Measurements from ENCODE around the gene CORO2A.

GRCh38 chr9:98105006-98105405, 87.4 kb downstream of the CORO2A start:
- TF ChIP-seq CTCF (IDR thresholded peaks at IDR 0.05; ENCODE audit: borderline replicate concordance, extremely low read depth, low read length, poor library complexity, severe bottlenecking), result no peak
- TF ChIP-seq EZH2 (IDR thresholded peaks at IDR 0.05; ENCODE audit: borderline replicate concordance, low read depth, low read length, severe bottlenecking), result no peak
